LHCN-M2 (cell line): ENCODE results near the gene GSTM3. TPM values are rescaled to one million over a fixed set of nuclear protein-coding genes. Genes with fewer than 3 reads are reported as not detected.
"Not testable (repeated sequence)": the region's sequence is repeated elsewhere in the genome, so short reads cannot be mapped to it uniquely, and the experiment has no call there.

Source experiments
- DNase-seq: peaks from one replicate; pipeline ENCODE4 v3.0.0-alpha.2; 2012; ENCODE audit warnings: low read depth
- total RNA-seq: library from RNA; depleted of rRNA; stranded (reverse); fragments of >200 nt; gene quantifications from 2 replicates; pipeline ENCODE4 v1.2.3, GENCODE V29; 2014

The GSTM3 gene
- total RNA-seq, 1 experiment from 2014 or later, result 13.2 TPM

DNA sequence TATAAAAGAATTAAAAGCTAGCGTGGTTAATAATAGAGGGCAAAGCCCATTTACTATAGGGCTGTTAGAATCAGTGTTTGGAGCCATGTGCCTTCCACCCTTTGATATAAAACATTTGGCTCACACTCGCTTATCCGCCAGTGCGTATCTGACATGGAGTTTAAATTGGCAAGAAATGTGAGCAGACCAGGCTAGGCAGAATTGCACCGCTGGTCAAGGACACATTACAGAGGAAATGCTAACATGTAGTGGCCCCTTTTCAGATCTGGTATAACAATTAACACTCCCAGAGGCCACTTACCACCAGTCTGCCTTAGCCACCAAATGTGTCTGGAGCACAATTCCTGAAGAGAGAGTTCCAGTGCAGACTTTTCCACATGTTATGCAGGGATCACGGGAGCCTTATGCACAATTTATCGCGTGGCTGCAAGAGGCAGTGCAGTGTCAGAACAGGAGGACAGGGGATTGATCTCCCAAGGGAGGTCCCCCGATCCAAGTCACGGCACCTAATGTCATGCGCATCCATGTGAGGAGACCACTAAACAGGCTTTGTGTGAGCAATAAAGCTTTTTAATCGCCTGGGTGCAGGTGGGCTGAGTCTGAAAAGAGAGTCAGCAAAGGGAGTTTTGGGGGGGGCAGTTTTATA lies 14.0 kb downstream of the GSTM3 start:
- no peak for DNase-seq

DNA sequence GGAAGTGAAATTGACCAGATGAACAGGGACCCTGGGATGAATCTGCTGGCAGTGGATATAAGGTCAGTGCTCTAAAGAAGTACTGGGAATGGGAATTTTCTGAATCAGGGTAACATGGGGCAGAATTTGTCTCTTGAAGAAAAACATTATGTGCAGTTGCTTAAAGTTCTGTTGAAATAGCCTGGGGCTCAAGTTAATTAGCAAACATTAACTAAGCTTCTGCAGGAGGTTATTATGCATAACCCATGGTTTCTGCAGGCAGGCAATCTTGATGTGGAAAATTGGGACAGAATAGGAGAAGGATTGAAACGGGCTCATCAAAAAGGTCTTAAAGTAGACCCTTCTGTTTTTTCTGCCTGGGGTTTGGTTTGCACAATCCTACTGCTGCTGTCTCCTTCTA lies 14.8 kb downstream of the GSTM3 start:
- no peak for DNase-seq

GRCh38 chr1:109725510-109725909 lies 15.3 kb downstream of the GSTM3 start:
- DNase-seq, result no peak

DNA sequence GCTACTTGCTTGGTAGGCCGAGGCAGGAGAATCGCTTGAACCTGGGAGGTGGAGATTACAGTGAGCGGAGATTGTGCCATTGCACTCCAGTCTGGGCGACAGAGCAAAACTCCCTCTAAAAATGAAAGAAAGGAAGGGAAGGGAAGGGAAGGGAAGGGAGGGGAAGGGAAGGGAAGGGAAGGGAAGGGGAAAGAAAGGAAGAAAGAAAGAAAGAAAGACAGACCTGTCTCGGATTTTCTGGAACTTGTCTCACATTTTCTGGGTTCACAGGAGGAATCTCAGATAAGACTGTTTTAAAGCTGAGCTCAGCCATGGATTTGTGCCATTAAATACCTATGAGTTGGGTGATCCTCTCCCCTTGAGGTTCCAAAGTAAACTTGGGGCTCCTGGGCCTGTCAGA lies 15.9 kb downstream of the GSTM3 start:
- DNase-seq, result no peak

- no peak for DNase-seq
Observed at GRCh38 chr1:109722908-109723691, 17.7 kb downstream of the GSTM3 start.

GRCh38 chr1:109721971-109722370 lies 18.9 kb downstream of the GSTM3 start:
- DNase-seq, result no peak

DNA sequence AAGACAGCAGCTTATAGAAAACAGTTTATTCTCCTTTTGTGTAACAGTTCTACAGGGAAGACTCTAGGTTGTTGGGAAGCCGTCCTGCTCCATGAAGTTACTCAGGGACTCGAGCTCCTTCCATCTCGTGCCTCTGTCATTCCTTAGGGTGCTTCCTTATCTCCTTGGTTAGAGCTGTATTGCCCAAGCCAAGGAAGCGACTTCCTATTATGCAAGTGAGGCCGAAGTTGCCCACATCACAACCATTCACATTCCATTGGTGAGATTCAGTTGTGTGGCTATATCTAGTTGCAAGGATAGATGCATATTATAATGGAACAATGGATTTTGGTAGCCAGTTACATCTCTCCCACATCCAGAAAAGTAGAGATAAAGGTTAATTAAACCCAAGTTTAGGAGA lies 19.8 kb downstream of the GSTM3 start:
- DNase-seq, result no peak

DNA sequence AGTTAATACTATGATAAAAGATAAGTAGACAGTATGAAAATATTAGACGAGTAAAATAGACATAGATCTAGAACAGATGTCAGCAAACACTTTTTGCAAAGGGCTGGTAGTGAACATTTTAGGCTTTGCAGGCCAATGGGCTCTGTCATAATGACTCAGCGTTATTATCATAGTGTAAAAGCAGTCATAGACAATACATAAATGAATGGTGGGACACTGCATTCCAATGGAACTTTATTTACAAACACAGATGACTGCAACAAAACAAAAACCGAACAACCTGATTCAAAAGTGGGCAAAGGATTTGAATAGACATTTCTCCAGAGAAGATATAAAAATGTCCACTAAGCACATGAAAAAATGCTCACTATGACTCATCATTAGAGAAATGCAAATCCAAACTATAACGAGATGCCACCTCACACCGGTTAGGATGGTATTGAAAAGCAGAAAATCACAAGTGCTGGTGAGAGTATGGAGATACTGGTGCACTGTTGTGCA lies 21.5 kb downstream of the GSTM3 start:
- peak; percentile 62 for DNase-seq

DNA sequence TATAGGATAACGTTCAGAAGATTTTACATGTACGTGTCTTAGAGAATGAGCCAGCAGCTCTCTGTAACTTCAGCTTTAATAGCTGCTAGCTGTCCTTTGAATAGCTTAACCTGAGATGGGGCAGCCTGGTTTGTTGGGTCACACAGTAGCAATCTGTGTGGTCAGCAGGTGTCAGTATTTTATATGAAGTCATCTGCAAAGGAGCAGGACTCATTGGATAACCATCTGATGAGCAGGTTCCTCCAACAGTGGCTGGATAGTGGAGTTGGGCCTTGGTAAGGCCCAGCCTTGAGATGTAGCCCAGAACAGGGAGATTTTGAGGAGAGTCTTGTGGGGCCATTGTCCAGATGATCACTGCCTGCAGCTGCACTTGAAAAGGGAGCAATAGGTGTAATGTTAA lies 22.3 kb downstream of the GSTM3 start:
- DNase-seq, result peak; percentile 20

- DNase-seq, result no peak
Observed at GRCh38 chr1:109717729-109718128, 23.1 kb downstream of the GSTM3 start.

DNA sequence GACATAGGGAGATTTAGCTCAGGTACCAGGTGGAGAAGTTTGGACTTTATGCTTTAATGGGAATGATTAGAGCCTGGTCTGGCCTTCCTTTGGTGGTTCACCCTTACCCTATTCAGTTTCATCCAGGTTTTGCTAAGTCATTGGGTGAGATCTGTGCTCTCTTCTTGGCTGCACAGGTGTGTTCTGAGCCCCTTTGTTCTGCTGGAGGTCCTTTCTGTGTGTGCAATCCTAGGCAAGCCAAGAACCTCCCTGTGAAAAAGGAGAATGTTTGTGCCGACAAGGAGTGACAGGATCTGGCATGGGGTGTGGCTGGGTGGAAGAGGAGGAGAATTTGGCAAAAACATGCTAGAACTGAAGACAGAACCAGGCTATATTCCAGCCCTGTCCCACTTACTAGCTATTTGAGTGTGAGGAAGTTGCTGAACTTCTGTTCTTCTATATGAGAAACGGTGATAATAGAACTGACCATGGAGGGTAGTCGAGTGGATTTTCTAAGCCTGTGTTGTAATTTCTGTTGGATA lies 24.2 kb downstream of the GSTM3 start:
- DNase-seq, result no peak

GRCh38 chr1:109716121-109716520 lies 24.7 kb downstream of the GSTM3 start:
- DNase-seq, result no peak

- DNase-seq, result no peak
Observed at GRCh38 chr1:109714661-109715372, 26.0 kb downstream of the GSTM3 start.

GRCh38 chr1:109713636-109714035 lies 27.2 kb downstream of the GSTM3 start:
- DNase-seq, result no peak

- DNase-seq, result no peak
Observed at GRCh38 chr1:109712321-109712864, 28.4 kb downstream of the GSTM3 start.

DNA sequence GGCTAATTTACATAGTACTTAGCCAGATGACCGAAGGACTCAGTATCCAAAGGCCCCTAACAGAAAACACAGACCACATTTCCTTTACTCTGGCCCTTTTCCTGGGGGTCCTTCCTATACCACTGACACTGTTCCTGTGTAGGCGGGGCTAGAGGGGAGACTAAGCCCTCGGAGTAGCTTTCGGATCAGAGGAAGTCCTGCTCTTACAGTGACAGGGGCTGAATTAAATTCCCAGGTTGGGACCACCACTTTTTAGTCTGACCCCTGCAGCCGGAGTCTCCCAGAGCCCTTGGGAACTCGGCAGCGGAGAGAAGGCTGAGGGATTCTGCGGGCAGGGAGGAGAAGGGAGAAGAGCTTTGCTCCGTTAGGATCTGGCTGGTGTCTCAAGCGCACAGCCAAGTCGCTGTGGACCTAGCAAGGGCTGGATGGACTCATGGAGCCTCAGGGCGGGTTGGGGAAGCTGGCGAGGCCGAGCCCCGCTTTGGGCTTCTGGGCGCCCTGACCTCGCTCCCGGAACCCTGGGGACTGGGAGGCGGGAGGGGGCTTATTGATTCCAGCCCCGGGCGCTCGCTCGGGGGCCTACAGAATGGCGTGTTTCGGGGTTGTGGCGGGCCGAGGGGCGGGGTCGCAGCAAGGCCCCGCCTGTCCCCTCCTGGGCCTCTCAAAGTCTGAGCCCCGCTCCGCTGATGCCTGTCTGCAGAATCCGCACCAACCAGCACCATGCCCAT lies 29.1 kb downstream of the GSTM3 start, which contains the start of gene GSTM5:
TSS of gene GSTM5 (plus strand) at position 659 of the 728 bp plus-strand sequence. CDS start at position 721, 62 bp downstream.
- DNase-seq, result not testable (repeated sequence)

DNA sequence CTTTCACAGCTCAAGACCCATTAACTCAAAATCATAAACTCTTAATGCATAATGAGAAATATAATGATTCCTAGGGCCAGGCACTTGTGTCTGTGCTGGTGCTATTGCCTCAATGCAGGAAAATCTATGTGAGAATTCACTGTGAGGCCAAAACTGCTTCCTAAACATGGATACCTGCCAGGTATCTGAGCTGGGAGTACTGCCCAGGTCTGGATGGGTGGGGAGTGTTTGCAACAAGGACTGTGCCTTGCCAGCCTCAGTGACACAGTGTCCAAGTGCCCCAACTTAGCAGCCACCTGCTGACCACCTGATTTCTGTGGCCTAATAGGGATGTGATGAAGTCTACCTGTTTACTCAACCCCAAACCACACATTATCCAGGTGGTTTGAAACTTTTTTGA lies 31.0 kb downstream of the GSTM3 start:
- DNase-seq, result not testable (repeated sequence)

GRCh38 chr1:109708949-109709348 lies 31.9 kb downstream of the GSTM3 start:
- not testable (repeated sequence) for DNase-seq

DNA sequence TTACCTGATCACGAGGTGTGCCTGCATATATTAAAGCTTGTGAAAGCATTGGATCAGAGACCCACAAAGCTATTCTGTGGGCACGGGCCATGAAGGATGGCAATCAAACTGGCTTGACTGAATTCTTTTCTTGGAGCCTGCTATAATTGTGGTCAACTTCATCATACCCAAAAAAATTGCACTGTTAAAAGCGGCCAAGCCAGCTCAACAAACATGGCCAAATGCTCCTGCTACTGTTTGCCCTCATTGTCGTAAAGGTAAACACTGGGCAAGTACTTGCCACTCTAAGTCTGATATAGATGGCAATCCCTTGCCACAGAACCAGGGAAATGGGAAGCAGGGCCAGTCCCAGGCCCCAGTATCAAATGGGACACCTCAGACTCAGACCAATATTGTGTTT lies 35.4 kb downstream of the GSTM3 start:
- DNase-seq, result no peak

- DNase-seq, result no peak
Observed at GRCh38 chr1:109704173-109704572, 36.7 kb downstream of the GSTM3 start.

DNA sequence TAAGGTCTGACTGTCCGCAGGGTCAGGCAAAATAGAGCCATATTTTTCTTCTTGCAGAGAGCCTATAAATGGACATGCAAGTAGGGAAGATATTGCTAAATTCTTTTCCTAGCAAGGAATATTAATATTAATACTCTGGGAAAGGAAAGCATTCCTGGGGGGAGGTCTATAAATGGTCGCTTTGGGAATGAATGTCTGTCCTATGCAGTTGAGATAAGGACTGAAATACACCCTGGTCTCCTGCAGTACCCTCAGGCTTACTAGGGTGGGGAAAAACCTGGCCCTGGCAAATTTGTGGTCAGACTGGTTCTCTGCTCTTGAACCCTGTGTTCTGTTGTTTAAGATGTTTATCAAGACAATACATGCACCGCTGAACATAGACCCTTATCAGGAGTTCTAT lies 37.9 kb downstream of the GSTM3 start:
- not testable (repeated sequence) for DNase-seq
